HG02981 (cell line): ENCODE measurements around the gene SH3GLB2.

ENCODE experiments used
- ATAC-seq: cut with Tn5 transposase; IDR thresholded peaks from one replicate; pipeline ENCODE4 v1.9.1; 2021; ENCODE audit warnings: mild to moderate bottlenecking, moderate library complexity; ENCODE audit not compliant: unreplicated experiment

Gene SH3GLB2

GRCh38 chr9:129023036-129023907, 4.9 kb downstream of the SH3GLB2 start:
- no peak for ATAC-seq

- ATAC-seq, result no peak
These were observed 6.1 kb downstream of the SH3GLB2 start for GRCh38 chr9:129022037-129022436.

GRCh38 chr9:129021091-129021490, 7.0 kb downstream of the SH3GLB2 start:
- peak; percentile 89 for ATAC-seq

GRCh38 chr9:129014608-129015007, 13.5 kb downstream of the SH3GLB2 start:
- ATAC-seq, result no peak

- ATAC-seq, result no peak
These were observed 14.0 kb downstream of the SH3GLB2 start for GRCh38 chr9:129014124-129014523.

- ATAC-seq, result no peak
These were observed 14.5 kb downstream of the SH3GLB2 start for GRCh38 chr9:129013674-129014073.

GRCh38 chr9:129012893-129013448, 15.2 kb downstream of the SH3GLB2 start:
- ATAC-seq, result no peak

- ATAC-seq, result no peak
These were observed 15.8 kb downstream of the SH3GLB2 start for GRCh38 chr9:129012343-129012742.

- ATAC-seq, result no peak
These were observed 16.4 kb downstream of the SH3GLB2 start for GRCh38 chr9:129011761-129012181.

- ATAC-seq, result no peak
These were observed 17.0 kb downstream of the SH3GLB2 start for GRCh38 chr9:129011170-129011569.

GRCh38 chr9:129010267-129010975, 17.7 kb downstream of the SH3GLB2 start:
- ATAC-seq, result no peak

GRCh38 chr9:129009584-129010141, 18.5 kb downstream of the SH3GLB2 start:
- no peak for ATAC-seq

- ATAC-seq, result no peak
These were observed 19.0 kb downstream of the SH3GLB2 start for GRCh38 chr9:129008986-129009583.

GRCh38 chr9:129008469-129008965, 19.6 kb downstream of the SH3GLB2 start:
- ATAC-seq, result no peak

- no peak for ATAC-seq
These were observed 20.2 kb downstream of the SH3GLB2 start for GRCh38 chr9:129007766-129008468.

GRCh38 chr9:129007035-129007765, 20.9 kb downstream of the SH3GLB2 start:
- no peak for ATAC-seq

- no peak for ATAC-seq
These were observed 21.6 kb downstream of the SH3GLB2 start for GRCh38 chr9:129006328-129007034.

- no peak for ATAC-seq
These were observed 22.7 kb downstream of the SH3GLB2 start for GRCh38 chr9:129005336-129005997.
